NCI-H2081 treated with DMSO at 0.1 percent for 48 hours (cell line): ENCODE data around the gene CCDC141.

Experiments
- DNase-seq: peaks from one replicate; lab custom pipeline; 2025; lab: John Stamatoyannopoulos, UW

CCDC141 gene

DNA sequence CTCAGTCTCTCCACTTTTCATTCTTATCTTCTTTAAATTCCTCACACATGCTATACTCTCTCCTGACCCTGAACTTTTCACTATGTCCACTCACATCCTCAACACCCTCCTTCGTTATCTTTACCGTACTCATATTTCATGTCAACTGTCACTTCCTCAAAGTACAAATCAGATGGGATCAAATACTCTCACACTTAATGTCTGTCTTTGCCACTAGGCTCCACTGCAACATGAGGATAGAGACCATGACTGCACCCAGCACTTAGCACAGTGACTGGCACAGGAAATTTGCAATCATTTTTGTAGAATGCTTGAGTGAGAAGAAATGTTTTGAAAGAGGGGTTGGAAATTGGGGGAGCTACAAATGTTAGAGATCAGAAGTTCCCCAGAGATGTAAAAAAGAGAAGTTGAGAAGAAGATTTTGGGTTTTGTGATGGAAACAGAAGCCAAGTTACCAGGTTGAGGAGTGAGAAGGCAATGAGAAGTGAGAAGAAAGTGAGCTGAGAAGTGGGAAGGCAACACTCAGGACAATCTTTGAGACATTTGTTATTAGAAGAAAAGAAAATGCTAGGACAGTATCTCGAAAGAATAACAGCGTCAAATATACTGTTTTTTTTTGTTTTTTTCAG, 87.0 kb downstream of the CCDC141 start:
- no peak for DNase-seq

DNA sequence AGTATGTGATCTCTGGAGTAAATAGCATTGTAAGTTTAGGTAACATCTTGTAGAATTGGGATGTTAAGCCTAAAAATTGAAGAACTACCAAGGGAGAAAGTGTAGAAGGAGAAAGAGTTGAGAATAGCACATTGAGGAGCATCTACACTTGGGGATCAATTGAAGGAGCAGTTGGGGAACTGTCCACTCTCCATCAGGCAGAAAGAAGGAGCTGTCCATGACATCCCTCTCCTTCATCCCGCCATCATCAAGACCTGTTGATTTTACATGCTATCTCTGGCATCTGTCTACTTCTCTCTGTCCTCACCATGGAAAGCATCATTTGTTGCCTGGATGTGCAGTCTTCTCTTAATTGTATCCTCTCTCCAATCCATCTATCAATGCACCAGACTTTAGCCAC, 87.8 kb downstream of the CCDC141 start:
- DNase-seq = no peak

DNA sequence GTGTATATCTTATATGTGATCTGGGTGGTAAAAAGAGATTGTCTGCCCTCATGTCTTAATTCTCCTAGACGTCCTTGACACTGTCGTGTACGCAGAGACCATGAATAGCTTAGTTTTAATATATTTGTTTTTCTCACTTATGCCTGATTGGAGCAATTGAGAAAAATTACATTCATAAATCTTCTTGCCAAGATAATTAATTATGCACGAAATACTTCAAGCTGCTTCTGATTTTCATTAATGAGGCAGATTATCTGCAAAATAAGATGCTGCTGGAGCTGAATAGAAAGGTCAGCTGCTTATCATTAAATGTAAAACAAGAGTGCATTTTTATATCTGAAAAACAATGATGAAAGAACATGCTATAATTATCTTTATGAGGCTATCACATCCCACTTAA, 95.9 kb downstream of the CCDC141 start:
- no peak for DNase-seq

DNA sequence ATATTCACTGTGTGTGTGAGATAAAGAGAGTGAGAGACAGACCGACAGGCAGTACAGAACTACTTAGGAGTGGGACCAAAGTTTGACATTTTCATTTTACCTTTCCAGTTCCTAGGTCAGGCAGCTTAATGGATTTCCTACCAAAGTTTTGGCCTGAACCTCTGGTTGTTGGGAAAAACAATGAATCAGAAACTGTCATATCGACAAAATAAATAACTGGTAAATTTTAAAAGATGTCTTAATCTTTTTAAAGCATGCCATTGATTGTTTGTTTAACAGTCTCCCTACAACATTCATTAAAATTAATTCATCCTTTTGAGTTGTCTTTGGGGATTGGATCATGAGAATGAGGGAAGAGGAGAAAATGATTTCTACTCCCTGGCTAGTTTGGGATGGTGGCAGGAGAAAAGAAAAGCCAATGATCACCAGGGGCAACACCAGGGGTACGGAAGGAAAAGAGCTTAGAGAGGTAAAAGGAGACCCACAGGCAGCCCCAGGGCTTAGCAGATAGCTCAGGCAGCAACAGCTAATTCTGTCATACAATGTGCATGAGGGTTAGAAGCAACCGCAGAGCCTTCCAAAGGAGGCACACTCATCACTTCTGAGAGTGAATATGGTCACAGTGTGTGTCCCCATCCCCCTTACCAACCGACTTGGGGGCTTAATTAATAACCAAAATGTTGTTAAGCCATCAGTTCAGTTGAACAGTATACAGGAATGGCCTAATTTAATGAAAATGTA, 98.5 kb downstream of the CCDC141 start:
- DNase-seq = no peak

DNA sequence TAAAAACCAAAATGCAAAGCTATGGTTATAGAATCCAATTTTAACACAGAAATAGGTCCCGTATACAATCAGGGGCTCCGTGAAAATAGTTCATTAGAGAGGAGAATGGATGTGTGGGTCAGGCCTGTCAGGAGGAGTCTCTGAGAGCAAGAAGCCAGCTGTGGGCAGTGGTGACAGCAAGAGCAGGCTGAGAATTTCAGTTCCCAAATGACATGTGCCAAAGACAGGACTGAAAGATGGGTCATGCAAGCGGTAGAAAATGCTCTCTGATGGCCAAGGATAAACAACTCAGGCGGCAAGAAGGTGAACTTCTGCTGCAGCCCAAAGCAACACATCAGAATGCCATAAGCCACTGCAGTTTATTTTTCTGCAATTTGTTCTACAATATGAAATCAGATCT, 100.4 kb downstream of the CCDC141 start:
- no peak for DNase-seq

DNA sequence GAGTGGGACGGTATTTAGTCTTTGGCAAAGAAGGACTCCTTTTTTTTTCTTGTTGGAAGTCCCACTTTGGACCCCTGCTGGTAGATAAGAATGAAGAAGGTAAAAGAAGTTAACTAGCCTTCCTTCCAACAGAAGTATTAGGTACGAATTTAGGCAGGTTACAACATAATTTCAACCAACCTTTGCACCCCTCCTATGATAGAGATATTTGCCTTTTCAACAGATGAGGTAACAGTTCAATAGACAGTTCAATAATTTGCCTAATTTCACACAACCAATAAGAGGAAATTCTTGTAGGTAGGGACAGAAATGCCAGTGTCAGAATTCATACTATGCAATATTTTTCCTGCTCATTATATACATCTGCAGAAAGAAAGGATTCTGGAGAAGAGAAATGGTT, 100.8 kb downstream of the CCDC141 start:
- DNase-seq = no peak

DNA sequence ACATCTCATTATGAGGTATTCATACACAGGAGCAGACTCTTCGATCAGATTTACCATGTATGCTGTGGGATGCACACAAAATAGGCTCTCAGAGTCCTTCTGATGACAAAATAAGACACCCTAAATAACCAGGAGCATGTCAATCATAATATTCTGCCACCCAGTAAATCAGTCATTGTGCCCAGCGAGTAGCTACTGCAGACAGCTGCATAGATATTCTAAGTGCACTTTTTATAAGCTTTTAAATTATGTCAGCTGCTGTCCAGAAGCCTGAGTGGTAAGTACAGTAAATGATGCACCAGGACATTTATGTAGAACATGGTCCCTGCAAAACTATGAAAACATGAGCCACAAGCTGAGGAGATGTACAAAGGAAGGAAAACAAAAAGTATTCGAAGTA, 102.9 kb downstream of the CCDC141 start:
- DNase-seq = no peak

DNA sequence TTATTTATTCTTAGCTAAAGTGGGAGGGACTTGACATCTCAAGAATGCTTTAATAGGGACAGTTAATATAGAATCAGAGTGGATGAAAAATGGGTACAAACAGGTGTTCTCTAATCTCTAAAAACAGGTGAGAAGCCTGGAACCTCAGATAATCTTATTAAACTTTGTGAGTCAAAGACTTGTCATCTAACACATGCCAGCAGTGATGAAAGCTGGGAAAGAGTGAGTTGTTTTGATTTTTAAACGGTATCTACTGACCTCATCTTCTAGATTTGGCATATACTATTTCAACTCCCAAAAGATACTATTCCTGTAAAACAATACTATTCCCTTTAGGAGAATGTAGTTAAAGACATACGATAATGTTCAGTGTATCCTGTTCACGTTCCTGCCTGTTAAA, 103.4 kb downstream of the CCDC141 start:
- no peak for DNase-seq

DNA sequence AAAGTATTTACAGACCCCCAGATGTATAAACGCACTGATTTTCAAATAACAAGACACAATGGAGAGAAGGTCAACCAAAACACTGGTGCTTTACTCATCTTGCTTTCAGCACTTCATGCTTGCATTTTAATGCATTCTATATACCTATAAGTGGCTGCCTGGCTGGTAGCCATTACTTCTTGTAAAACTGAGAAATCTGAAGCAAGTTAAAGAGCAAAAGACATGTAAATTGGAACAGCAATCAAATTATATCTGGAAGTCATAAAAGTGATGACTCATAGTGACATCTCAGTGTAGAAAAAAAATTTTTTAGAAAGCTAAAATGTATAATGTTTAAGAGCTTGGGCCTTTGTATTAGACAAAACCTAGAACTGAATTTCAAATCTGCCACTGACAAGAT, 106.2 kb downstream of the CCDC141 start:
- DNase-seq = no peak

DNA sequence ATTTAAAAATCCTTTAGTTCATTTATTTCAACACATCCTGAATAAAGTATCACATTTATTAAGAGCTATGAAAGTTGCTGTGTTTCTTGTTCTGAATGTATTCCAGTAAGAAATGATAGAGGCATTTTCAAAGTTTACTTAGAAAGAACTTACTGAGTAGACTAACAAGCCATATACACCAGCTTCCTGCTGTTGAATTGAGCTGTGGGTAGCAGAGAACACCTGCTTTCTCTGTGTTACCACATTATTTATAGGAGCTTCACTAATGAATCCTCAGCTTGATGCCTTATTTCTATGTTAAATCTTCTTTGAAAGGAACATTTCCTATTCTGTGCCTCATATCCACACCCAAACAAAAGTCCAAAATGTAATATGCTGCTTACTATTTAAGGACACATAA, 115.4 kb downstream of the CCDC141 start:
- no peak for DNase-seq

DNA sequence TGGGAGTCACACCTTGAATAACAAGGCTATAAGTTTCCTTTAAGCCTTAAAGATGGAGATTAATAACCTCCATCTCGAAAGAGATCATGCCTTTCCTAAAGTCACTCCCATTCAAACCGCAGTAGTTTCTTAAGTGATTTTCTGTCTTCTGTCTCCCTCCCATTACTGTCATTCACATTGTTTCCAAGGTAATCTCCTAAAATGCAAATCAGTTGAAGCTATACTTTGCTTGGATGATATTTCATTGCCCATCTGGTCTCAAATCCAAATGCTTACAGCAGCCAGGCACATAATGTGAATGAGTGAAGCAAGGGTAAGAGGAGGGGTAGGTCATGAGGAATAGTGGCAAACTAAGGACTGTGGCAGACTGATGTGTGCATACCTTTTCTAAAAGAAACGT, 116.4 kb downstream of the CCDC141 start:
- no peak for DNase-seq

DNA sequence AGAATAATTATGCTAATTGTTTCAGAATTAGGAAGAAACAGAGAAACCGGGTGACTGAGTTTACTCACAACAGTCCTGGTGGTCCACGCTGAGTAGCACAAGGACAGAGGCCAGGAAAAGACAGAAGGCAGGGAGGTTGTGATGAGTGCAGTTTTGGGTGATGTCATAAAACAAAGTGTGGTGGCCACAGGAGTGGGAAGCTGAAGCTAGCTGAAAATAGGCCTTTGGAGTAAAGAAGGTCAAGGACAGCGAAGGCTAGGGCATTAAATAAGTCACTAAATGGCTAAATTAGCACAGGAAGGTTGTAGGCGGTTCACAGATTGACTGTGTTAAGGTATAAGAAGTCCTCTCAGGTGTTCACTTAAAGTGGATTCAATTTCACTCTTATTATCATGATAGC, 121.9 kb downstream of the CCDC141 start:
- no peak for DNase-seq

DNA sequence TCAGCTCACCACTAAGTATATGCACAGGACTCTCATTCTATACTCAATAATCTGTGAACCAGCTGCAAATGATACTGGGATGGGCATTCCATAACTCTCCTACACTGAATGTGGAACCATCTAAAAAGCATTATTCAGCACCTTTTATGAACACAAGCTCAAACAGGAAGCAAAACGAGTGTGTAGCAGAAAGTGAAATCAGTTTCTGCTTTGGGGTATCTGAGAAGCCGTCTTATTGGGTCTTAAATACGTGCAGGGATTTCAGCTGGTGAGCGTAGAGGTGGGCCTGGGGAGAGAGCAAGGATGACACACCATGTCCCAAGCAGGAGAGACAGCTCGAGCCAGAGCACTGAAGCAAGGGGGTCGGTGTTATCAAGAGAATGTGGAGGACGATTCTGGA, 122.8 kb downstream of the CCDC141 start:
- no peak for DNase-seq

DNA sequence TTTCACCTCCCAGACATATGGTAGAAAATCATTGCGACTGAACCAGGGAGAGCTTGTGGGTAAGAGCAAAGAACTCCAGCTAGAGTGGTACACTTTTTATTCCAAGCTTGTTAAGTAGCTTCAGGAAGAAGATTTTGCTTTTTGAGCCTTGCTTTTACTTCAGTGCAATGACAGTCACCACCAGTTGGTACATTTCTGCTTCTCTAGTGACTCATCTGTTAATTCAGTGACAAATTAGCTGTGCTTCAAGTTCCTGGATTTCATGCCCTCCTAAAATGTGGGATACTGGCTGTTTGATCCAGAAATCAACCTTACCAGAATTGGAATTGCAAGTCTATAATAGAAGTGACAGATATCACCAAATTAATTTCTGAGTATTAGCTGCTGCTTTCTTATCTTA, 125.1 kb downstream of the CCDC141 start:
- no peak for DNase-seq

DNA sequence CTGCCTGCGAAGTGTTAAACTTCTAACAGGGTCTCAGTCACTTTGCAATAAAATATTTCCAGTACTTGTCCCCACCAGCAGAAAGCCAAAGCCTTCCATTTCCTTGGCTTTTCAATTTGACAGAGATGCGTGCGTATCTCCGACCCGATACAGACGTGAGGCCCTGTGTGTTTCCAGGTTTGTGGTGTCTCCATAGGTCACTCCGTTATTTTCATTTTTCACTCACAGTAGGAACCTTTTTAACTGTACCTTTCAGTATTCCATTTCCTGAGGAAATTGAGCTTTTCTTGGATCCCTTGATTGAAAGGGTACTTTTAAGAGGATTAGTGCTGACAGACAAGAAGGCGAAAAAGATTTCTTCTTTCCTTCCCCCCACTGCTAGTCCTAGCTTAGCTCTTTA, 126.4 kb downstream of the CCDC141 start:
- DNase-seq = no peak

DNA sequence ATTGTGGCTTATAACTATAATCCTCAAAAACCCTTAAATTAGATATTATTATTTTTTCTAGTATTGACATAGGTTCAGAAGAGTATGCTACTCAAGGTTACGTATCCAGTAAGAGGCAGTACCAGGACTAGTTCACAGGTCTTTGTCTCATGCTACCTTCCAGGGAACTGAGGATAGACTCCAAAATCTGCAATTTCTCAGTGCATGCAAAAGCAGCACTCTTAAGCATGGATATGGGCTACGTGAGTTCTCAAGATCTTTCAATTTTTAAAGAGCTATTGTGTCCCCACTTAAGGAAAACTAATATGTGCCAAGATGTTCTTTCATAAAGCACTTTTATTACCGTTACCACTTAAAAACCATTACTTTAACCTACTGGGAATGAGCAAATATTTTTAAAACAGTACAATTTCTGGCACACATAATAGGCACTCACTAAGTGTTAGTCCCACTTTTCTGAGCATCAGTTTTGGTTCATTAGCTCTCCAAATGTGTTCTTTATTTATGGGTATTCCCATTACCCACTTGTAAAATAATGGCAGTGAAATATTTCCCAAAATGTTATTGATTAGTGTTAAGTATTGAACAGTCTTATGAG, 128.9 kb downstream of the CCDC141 start:
- DNase-seq = no peak

DNA sequence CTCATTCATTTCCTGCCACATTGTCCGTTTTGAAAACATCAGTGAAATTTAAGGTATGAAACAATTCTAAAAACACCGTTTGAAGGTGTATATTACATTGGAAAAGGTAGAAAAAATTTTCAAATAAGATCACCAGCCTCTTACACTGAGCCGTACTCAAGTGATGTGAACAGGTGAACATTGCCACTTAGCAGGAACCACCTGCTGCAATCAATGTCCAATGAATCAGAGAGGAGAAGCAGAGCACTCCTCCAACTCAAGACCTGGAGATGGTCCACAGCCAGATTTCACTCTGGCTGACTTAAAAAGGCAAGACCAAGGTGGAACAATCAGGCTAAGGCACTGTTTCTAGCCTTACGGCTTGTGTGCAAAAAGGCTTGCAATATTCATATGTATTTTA, 132.4 kb downstream of the CCDC141 start:
- DNase-seq = no peak

DNA sequence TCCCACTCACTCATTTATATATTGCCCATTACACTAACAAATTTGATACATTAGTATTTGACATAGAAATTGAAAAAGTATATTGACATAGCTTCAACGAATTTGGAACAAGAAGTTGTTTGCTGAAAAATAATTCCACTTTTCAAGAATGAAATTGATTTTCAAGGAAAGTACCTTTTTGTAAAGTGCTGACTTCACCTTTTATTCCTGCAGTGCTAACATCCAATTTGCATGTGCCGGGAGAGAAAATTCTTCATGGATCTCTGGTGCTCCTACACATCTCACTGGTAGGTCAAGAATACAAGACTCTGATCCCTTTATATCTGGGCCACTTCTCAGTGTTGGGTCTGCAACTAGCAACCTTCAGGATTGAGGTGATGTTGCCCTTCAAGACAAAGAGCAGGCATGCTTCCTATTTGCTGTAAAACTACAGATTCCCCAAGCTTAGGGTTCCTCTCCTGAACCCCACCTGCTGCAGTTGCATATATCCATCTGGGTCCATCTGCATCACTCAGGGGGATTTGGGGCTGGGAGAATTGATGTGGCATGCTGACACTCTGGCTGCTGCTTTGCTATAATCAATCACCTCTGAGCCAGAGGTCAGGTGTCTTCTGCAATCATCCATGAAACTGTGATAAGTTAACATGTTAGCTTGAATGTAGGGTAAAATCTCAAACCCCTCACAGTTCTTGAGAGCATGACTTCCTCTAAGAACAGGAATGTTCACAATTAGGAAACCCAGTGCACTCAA, 134.3 kb downstream of the CCDC141 start:
- DNase-seq = no peak

DNA sequence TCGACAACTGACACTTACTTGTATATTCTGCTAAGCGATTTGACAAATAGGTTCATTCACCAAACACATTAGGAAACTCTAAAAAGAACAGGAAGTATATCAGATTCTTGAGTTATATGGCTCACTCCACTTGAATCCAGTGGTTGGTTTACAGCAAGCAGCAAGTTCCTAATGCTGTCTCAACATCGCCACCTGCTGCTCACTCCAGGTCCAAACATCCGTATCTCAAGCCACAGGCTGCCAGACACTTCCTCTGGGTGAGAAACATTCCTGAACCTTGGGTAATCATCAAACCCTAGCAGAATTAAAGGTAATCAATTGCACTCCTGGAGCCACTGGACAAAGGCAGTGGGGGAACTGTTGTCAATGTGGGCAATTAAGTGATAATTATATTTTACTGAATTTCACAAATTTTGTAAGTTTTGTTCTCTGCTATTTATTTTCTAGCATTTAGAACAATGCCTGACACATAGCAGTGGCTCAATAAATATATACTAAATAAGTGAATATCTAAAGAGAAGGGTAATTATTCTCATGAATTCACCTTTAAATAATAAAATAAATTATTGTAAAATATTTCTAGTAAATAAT, 135.6 kb downstream of the CCDC141 start:
- peak; percentile 25 for DNase-seq

DNA sequence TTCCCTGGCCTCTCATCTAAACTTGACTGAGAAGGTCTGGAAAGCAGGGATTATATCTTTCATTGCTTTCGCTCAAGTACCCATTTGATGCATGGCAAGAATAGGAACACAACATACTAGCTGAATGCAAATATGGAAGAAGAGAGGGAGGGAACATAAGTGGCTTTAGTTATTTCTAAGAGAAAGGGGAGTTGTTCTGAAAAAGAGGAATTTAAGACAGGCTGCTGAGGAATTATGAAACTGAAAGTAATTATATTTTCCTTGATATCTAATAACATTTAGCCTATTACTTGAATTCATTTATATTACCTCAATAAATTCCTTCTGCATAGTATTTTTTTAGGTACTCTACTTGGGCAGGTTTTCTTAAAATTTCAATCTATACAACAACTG, 136.9 kb downstream of the CCDC141 start:
- no peak for DNase-seq

DNA sequence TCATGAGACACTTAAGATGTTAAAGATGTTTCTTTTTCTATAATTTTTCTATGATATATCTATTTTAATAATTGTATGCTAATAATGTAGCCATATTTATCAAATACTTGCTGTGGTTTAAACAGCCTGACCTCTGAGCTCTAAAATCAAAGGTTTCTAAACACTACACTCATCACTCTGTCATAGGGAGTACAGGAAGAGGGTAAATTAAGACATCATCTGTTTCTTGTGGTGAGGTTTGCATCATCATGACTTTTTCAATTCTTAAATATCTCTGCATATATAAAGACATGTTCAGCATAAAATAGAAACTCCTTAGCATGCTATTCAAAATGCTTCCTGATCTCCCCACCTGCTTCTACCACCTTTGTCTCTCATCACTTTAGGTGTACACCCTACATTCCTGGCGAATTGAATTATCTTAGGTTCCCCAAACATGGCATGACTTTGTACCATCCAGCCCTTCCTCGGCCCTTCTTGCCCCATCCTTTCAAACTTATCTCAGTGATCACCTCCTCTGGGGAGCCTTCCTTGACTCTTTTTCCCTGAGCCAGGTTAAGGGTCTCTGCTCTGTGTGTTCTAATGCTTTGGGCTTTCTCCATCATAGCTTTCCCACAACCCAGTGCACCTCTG, 137.4 kb downstream of the CCDC141 start:
- DNase-seq = no peak

DNA sequence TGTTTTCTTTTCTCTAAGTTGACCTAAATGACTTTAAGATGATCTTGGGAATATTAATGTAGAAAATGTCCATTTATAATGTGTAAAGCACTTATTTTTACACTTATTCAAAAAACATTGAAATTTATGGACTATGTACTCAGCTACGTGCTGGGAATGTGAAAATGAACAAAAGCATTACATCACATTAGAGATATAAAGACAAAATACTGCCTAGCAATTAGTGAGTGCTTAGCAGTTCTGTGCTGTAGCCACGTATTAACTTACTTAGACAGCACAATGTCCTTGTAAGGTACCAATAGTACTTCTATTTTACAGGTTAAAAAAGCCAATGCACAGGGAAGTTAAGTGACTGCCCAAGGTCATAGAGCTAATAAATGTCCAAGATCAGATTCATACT, 138.9 kb downstream of the CCDC141 start:
- DNase-seq = no peak
